ENCODE measurements around the gene CPTP.
"Not testable (repeated sequence)": the region's sequence is repeated elsewhere in the genome, so short reads cannot be mapped to it uniquely, and the experiment has no call there.

CPTP gene

GRCh38 chr1:1315435-1315954, 9.1 kb upstream of the CPTP start:
- H3K4me3 ChIP-seq, result no peak overlapping the region
- no peak overlapping the region for H3K27ac ChIP-seq

GRCh38 chr1:1316199-1316598, 8.4 kb upstream of the CPTP start:
- H3K4me3 ChIP-seq, H3K27ac ChIP-seq: not testable (repeated sequence)

- Histone ChIP-seq H3K27ac (peak overlapping the region in 2 of 21 experiments; percentile 19 to 69), H3K4me3 (no peak overlapping the region)
Observed at GRCh38 chr1:1317420-1317819, 7.2 kb upstream of the CPTP start.

GRCh38 chr1:1318131-1318652, 6.4 kb upstream of the CPTP start:
- Histone ChIP-seq H3K27ac (peak overlapping the region in 4 of 21 experiments; percentile 19 to 69 (median 28)), H3K4me3 (no peak overlapping the region)

- Histone ChIP-seq H3K27ac (peak overlapping the region in 6 of 21 experiments; percentile 13 to 62 (median 30)), H3K4me3 (no peak overlapping the region)
Observed at GRCh38 chr1:1318777-1319645, 5.6 kb upstream of the CPTP start.

GRCh38 chr1:1319646-1319941, 5.0 kb upstream of the CPTP start:
- H3K27ac ChIP-seq, result no peak overlapping the region

GRCh38 chr1:1320666-1321448, 3.7 kb upstream of the CPTP start:
- peak overlapping the region in 1 of 21 experiments; percentile 23 for H3K27ac ChIP-seq

More at GRCh38 chr1:1319646-1319941, 5.0 kb upstream of the CPTP start:
- no peak overlapping the region for H3K4me3 ChIP-seq

GRCh38 chr1:1321477-1321876, 3.1 kb upstream of the CPTP start:
- Histone ChIP-seq H3K4me3 (no peak overlapping the region), H3K27ac (peak overlapping the region in 1 of 21 experiments; percentile 7)

More at GRCh38 chr1:1320666-1321448, 3.7 kb upstream of the CPTP start:
- H3K4me3 ChIP-seq, result no peak overlapping the region

GRCh38 chr1:1322418-1322817, 2.2 kb upstream of the CPTP start:
- Histone ChIP-seq H3K27ac (no peak overlapping the region), H3K4me3 (no peak overlapping the region)

GRCh38 chr1:1322952-1323351, 1.6 kb upstream of the CPTP start:
- H3K27ac ChIP-seq, result no peak overlapping the region
- H3K4me3 ChIP-seq, result peak overlapping the region in 1 of 7 experiments; percentile 3

GRCh38 chr1:1324084-1324523, 498 bp upstream of the CPTP start:
- peak overlapping the region; percentile 47 to 96 (median 91) for H3K27ac ChIP-seq
- peak overlapping the region; percentile 82 to 97 (median 89) for H3K4me3 ChIP-seq

- Histone ChIP-seq H3K27ac (peak overlapping the region in 20 of 21 experiments; percentile 76 to 96 (median 90)), H3K4me3 (peak overlapping the region; percentile 82 to 97 (median 89))
Observed at GRCh38 chr1:1325288-1326074, 879 bp downstream of the CPTP start.

- Histone ChIP-seq H3K4me3 (peak overlapping the region in 4 of 7 experiments; percentile 86 to 97 (median 90)), H3K27ac (peak overlapping the region in 13 of 21 experiments; percentile 86 to 96 (median 92))
Observed at GRCh38 chr1:1326075-1326605, 1.5 kb downstream of the CPTP start.

GRCh38 chr1:1327291-1327690, 2.7 kb downstream of the CPTP start:
- no peak overlapping the region for H3K4me3 ChIP-seq
- H3K27ac ChIP-seq, result no peak overlapping the region

GRCh38 chr1:1328254-1328653, 3.7 kb downstream of the CPTP start:
- Histone ChIP-seq H3K4me3 (no peak overlapping the region), H3K27ac (no peak overlapping the region)

GRCh38 chr1:1329304-1330210, 5.0 kb downstream of the CPTP start:
- H3K4me3 ChIP-seq, result no peak overlapping the region
- no peak overlapping the region for H3K27ac ChIP-seq

- H3K27ac ChIP-seq, result peak overlapping the region in 1 of 21 experiments; percentile 22
Observed at GRCh38 chr1:1330366-1331067, 5.9 kb downstream of the CPTP start.

More at GRCh38 chr1:1330366-1331067, 5.9 kb downstream of the CPTP start:
- H3K4me3 ChIP-seq, result no peak overlapping the region

Measured in skin epidermis (tissue), 12 donors.